Hepatic stellate cell (primary cell): ENCODE measurements around the gene TMEM176A.
"Not testable (repeated sequence)": the region's sequence is repeated elsewhere in the genome, so short reads cannot be mapped to it uniquely, and the experiment has no call there.

Source experiments
- DNase-seq: peaks from one replicate; pipeline ENCODE4 v3.0.0; 2011; ENCODE audit warnings: low spot score

Gene TMEM176A

GRCh38 chr7:150788474-150789269 lies 11.9 kb upstream of the TMEM176A start:
- DNase-seq = no peak

- no peak for DNase-seq
Observed at GRCh38 chr7:150790416-150791075, 10.0 kb upstream of the TMEM176A start.

DNA sequence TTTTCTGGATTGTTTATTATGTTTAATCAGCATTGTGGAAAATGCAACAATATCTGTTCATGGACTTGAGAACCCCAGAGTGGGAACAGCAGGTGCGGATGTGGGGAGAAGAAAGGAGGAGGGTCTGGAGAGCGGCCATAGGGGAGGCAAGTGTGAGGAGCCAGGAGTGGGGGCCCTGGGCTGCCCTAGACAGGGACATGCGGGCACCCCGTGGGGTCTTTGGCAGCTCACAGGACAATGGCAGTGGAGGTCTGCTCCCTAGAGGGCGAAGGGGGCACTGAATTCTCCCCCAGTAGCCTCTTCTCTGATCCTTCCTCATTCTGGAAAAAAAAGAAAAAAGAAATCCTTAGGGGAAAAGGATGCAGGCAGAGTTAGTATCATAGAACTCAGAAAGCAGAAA lies 9.3 kb upstream of the TMEM176A start:
- DNase-seq = no peak

GRCh38 chr7:150791746-150792452 lies 8.7 kb upstream of the TMEM176A start:
- no peak for DNase-seq

- no peak for DNase-seq
Observed at GRCh38 chr7:150793569-150794238, 6.9 kb upstream of the TMEM176A start.

DNA sequence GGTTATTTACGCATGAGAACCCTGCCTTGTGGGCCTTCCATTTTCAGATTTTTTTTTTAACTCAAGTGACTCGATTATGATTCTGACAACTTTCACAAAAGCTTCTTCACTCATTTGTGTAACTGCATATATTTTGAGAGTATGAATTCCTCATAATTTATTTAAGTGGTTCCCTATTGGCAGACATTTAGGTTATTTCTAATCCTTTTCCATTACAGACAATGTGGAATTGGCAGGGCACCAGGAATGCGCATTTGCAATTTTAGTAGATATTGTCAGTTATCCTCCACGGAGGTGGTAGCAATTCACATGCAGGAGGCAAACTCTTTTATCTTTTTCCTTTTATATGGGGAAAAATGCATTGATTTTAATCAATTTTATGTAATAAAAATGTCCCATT lies 2.9 kb upstream of the TMEM176A start:
- no peak for DNase-seq

GRCh38 chr7:150799156-150799555 lies 1.4 kb upstream of the TMEM176A start:
- no peak for DNase-seq

DNA sequence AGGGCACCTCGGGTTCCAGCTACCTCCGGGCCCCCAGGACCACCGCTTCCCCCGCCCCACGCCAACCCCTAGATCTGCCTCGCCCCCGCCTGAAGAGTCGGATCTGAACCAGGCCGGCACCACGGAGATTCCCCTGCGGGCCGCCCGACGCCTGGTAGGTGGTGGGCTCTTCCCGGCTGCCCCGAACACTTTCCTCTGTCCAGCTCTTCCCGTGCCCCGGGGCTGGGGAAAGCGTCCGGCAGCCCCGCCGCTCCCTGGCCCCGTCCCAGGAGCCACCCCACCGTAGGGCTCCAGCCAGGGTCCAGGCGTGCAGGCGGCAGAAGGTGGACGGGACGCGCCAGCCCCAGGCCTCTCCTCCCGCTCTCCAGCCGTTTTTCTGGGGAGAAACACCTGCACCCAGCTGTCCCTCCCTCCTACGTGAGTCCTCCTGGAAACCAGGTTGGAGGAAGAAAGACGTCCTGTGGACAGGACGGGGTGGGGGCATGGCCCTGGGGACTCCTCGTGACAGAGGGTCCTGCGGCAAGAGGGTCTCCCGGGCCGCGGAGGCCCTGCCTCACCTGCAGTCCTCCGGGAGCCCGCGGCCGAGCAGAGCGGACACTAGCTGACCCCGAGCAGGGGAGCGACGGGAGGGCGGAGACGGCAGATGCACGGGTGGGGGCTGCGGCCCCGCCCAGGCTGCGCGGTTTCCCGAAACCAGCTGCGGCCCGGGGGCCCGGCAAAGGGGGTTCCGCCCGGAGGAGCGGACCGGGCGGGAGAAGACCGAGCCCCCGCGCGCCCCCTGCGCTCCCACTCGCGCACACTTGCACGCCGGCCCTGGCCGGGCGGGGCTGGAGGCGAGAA lies 608 bp upstream of the TMEM176A start, which contains the start of gene TMEM176B:
TMEM176B (minus strand) TSS at position 624 of the 840 bp plus-strand sequence. CDS start 3,795 bp downstream, outside the sequence.
- DNase-seq = no peak

- DNase-seq = no peak
Observed at GRCh38 chr7:150801242-150801945, 825 bp downstream of the TMEM176A start.

- DNase-seq = no peak
Observed at GRCh38 chr7:150801946-150802771, 1.6 kb downstream of the TMEM176A start.

DNA sequence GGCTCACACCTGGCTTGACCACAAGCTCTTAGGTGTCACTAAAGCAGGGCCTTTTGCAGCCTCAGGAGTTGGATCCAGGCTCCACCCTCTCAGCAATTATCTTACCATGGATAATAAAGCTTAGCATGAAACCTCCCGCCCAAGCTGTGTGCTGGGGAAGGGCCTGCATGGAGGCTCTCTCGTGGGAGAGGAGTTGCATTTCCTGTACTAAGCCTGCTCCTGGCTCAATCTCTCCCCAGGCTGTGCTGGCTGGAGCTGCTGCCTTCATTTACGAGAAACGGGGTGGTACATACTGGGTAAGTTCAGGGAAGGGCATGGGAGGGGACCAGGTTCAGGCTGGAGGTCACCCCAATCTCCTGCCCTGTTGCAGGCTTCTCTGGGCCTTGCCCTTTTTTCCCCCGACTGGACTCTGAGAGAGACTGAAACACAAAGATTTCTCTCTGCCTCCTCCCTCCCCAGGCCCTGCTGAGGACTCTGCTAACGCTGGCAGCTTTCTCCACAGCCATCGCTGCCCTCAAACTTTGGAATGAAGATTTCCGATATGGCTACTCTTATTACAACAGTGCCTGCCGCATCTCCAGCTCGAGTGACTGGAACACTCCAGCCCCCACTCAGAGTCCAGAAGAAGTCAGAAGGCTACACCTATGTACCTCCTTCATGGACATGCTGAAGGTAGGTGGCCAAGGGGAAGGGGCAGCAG lies 2.7 kb downstream of the TMEM176A start:
- DNase-seq = no peak

DNA sequence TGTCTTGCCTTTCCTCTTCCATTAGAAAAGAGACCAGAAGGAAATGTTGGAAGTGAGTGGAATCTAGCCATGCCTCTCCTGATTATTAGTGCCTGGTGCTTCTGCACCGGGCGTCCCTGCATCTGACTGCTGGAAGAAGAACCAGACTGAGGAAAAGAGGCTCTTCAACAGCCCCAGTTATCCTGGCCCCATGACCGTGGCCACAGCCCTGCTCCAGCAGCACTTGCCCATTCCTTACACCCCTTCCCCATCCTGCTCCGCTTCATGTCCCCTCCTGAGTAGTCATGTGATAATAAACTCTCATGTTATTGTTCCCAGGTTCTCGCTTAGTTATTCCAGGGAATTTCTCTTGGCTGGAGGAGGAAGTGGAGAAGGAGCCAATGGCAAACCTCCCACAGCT lies 4.2 kb downstream of the TMEM176A start:
- DNase-seq = no peak

- DNase-seq = no peak
Observed at GRCh38 chr7:150805864-150806263, 5.3 kb downstream of the TMEM176A start.

DNA sequence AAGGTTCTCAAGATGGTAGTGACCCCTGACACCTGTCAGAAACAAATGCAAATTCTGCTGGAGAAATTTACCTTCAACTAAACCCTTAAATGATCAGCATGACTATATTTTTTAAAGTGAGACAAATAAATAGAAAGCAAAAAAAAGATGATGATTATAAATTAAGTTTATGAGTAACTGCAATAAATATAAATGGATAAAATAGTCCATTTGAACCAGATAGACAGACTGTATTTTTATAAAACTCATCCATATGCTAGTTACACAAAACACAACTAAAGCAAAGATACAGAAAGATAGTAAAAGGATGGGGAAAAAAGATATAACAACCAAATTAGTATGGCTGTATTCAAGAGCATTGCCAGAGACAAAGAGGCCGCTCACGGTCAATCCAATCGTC lies 5.9 kb downstream of the TMEM176A start:
- no peak for DNase-seq

DNA sequence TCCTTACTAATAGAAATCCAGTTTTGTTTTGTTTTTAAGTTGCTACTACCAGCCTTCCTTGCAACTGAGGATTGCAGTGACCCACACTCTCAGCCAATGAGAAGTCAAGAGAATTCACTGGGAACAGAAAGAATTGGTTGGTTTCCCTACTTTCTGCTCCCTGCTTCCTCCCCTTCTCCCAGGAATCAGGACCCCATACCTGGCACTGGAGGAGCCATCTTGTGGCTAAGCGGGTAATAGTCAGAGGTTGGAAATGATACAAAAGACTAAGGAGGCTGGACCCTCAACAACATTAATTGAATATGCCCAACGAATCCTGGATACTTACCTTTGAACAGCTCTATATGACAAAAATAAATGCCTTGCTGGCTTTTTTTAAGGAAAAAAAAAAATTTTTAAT lies 6.3 kb downstream of the TMEM176A start:
- DNase-seq = no peak

DNA sequence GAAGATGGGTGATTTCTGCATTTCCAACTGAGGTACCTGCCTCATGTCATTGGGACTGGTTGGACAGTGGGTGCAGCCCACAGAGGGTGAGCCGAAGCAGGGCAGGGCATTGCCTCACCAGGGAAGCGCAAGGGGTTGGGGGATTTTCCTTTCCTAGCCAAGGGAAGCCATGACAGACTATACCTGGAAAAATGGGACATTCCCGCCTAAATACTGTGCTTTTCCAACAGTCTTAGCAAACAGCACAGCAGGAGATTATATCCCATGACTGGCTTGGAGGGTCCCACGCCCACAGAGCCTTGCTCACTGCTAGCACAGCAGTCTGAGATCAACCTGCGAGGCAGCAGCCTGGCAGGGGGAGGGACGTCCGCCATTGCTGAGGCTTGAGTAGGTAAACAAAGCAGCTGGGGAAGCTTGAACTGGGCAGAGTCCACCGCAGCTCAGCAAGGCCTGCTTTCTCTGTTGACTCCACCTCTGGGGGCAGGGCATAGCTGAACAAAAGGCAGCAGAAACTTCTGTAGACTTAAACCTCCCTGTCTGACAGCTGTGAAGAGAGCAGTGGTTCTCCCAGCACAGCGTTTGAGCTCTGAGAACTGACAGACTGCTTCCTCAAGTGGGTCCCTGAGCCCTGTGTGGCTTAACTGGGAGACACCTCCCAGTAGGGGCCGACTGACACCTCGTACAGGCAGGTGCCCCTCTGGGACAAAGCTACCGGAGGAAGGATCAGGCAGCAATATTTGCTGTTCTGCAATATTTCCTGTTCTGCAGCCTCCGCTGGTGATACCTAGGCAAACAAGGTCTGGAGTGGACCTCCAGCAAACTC lies 7.3 kb downstream of the TMEM176A start:
- not testable (repeated sequence) for DNase-seq

- no peak for DNase-seq
Observed at GRCh38 chr7:150814328-150815001, 13.9 kb downstream of the TMEM176A start.

DNA sequence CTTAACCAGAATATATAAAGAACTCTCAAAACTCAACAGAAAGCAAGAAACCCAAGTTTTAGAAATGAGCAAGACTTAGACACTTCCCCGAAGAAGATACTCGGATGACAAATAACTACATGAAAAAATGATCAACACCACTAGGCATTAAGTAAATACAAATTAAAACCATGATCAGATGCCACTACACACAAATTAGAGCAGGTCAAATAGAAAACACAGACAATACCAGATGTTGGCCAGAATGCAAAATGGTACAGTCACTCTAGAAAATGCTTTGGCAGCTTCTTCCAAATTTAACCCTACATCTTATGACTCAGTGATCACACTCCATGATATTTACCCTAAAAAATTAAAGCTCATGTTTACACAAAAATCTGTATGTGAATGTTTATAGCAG lies 18.4 kb downstream of the TMEM176A start:
- DNase-seq = no peak
